Stimulated activated CD4-positive, alpha-beta T cell treated with anti-CD3 and anti-CD28 coated beads, Interleukin-1b, Interleukin-23, amount 100 ng/mL, for 48 hours (primary cell): ENCODE measurements around the gene IGDCC3.
"Not testable (repeated sequence)": the region's sequence is repeated elsewhere in the genome, so short reads cannot be mapped to it uniquely, and the experiment has no call there.

Experiments used
- DNase-seq: peaks from one replicate; pipeline ENCODE4 v3.0.0-alpha.2; 2020

The IGDCC3 gene

GRCh38 chr15:65368302-65369211, 9.2 kb downstream of the IGDCC3 start:
- no peak for DNase-seq

DNA sequence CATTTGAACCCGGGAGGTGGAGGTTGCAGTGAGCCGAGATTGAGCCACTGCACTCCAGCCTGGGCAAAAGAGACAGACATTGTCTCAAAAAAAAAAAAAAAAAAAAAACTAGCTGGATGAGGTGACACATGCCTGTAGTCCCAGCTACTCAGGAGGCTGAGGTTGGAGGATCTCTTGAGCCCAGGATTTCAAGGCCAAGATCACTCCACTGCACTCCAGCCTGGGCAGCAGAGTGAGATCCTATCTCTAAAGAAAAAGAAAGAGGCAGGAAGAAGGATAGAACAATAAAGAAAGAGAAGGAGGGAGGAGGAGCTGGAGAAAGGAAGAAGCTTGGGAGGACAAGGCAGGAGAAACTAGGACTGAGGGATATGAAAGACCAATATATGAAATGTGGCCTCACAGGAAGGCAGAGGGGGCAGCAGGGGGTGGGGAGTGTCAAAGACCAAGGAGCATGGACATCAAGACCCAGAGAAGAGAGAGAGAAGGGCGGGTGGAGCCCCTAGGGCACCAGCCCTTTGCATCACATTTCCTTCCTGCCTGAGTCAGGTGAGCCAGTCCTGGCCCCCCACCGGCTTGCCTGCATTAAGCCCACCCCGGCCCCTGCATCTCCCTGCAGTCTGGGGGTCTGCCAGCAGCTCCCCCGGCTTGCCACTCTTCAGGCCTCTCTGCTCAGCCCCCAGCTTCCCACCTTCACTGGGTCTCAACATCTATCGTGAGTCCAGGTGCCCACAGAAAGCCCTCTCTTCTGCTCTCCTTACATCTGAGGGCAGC, 11.5 kb downstream of the IGDCC3 start:
- DNase-seq = no peak

DNA sequence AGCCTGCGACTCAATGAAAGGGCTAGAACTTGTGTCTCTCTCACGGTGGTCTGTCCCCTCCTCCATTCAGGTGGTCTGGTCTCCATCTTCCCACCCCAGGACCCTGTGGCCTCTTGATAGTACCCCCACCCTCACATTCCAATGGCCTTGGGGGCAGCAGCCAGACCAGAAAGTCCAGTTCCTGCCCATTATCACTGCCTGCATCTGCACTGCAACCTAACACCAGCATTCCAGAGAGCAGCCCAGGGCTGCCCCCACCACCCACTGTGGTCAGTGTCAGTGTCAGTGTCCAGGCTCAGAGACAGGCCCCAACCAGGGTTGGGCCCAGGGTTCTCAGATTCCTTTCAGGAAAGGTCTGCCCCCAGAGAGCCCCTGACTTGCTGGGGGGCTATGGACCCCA, 12.6 kb downstream of the IGDCC3 start:
- no peak for DNase-seq

DNA sequence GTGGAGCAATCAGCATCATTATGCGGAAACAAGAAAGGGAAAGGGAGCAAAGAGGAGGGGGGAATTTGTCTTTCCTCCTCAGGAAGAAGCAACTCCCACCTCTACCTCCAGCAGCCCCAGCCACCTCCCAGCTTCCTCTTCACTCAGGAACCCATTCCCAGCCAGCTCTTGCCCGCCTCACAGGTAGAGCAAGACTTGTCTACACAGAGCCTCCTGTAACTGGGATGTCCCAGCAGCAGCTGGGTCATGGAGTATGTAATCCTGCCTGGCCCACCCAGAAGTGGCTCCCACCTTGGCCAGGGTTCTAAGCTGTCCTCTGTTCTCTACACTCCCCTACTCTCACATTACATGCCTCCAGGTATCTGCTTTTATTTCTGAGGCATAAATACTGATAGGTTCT, 14.0 kb downstream of the IGDCC3 start:
- DNase-seq = no peak

DNA sequence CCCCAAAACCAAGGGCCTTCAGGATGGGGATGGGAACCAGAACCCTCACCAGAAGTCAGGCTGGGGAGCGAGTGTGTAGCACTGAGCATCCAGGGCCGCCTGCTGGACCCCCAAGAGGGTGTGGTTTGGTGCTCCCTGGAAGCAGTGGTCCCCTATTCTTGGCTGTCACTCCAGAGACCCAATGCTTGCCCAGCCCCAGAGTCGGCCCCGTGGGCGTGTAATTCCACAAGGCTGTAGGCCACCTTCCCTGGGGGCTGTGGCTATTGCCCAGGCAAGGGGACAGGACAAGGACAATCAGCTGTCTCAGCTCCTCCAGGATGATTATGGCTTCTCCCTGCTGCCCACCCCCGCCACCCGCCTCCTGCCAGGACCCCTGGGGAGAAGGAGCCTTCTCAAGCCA, 14.5 kb downstream of the IGDCC3 start:
- no peak for DNase-seq

GRCh38 chr15:65362491-65362890, 15.3 kb downstream of the IGDCC3 start:
- DNase-seq = no peak

- DNase-seq = no peak
Observed at GRCh38 chr15:65361708-65362459, 15.9 kb downstream of the IGDCC3 start.

- DNase-seq = no peak
Observed at GRCh38 chr15:65360506-65360905, 17.3 kb downstream of the IGDCC3 start.

- DNase-seq = no peak
Observed at GRCh38 chr15:65355988-65356353, 21.8 kb downstream of the IGDCC3 start.

GRCh38 chr15:65355173-65355987, 22.4 kb downstream of the IGDCC3 start:
- no peak for DNase-seq

DNA sequence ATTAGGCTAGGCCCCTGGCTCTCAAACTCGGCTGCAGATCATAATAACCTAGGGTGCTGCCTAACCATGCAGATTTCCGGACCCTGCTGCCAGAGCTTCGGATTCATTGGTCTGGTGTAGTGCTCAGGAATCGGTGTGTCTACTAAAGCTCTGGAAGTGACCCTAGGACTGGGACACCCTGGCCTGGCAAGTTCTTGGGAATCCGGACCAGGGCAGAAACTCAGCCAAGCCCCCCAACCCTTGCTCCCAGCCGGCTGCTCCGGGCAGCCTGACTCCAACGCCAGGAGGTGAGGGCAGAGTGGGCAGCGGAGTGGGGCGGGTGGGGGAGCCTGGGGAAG, 23.0 kb downstream of the IGDCC3 start:
- DNase-seq = no peak

GRCh38 chr15:65351972-65352371, 25.8 kb downstream of the IGDCC3 start:
- DNase-seq = not testable (repeated sequence)

DNA sequence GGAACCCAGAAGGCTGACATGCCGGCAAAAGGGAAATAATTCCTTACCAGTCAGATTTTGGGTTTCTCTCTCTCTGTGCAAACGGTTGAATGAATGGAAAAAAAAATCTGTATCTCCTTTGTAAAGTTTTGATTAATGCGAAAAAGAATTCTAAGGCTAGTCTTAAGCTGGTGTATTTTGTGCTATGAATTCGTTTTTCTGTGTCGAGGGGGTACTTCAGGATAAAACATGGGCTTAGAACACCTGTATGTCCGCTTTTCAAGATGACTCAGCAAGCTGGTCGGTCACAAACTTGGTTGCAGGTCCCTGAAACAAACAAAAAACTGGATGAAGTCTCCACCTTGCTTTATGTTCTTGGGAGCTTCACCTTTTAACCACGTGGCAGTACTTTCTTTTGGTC, 28.5 kb downstream of the IGDCC3 start:
- no peak for DNase-seq

DNA sequence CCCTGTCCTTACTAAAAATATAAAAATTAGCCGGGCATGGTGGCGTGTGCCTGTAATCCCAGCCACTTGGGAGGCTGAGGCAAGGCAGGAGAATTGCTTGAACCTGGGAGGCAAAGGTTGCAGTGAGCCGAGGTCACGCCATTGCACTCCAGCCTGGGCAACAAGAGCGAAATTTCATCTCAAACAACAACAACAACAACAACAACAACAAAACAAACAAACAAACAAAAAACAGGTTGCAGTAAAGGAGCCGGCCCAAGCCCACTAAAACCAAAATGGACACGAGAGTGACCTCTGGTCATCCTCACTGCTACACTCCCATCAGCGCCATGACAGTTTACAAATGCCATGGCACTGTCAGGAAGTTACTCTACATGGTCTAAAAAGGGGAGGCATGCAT, 30.0 kb downstream of the IGDCC3 start:
- DNase-seq = not testable (repeated sequence)

- no peak for DNase-seq
Observed at GRCh38 chr15:65346856-65347598, 30.8 kb downstream of the IGDCC3 start.

DNA sequence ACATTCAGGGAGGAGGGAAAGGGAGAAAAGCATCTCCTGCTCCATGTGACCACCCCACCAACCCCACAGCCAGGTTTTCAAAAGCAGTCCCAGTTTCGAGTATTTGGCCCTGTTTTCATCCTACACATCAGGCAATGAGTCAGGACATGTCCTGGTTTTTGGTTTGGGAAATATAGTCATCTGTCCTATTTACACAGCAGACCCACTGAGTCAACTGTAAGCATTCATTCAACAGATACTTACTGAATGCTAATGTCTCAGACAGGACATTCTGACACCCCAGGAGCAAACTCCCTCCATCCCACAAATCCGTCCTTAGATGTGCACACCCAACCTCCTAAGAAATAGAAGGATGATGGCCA, 32.9 kb downstream of the IGDCC3 start:
- DNase-seq = no peak

DNA sequence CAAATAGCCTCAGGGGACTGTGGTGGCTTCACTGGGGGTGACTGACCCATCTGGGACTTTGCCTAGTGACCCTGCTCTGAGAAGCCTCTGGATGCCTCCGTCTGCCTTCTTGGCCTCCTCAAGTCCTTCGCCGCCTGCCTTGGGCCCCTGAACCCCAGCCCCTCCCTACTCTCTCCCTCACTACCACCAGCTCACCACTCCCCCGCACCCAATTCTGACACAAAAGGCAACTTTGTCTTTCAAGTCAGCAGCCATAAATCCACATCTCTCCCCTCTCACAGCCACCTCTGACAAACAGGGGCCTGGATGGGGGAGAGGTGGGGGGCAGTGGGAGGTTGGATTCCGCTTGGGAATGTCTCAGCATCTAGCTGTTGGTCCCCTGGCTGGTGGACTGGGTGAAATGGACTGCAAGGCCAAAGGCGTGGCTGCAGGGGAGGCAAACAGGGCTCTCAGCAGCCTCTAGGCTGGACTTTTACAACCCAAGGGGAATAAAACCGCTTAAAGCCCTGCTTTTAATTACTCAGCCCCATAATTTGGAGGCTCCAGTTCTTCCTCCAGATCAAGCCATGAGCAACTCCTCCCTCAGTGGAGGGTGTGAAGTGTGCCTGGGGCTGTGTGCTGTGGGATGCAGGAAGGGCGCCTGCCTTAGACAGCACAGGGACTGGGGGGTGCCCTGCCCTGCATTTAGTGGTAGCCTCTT, 33.4 kb downstream of the IGDCC3 start:
- no peak for DNase-seq

- no peak for DNase-seq
Observed at GRCh38 chr15:65343374-65343981, 34.3 kb downstream of the IGDCC3 start.

DNA sequence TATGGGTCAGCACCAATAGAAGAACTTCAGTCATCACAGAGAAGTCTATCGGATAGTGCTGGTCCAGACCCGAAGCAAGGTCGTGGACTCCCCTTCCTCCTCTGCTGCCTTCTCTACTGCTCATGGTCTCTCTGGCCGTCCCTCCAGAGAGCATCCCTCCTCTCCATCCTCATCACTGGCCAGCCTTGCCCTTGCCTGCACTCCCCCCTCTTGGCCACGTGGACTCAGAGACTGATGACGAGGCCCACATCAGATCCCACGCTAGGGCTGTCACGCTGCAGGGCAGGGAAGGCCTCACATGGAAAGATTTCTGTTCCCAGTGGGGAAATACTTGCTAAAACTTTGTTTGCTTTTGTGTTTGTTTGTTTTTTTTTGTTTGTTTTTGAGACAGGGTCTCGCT, 35.3 kb downstream of the IGDCC3 start:
- DNase-seq = no peak

GRCh38 chr15:65339920-65340319, 37.9 kb downstream of the IGDCC3 start:
- no peak for DNase-seq

DNA sequence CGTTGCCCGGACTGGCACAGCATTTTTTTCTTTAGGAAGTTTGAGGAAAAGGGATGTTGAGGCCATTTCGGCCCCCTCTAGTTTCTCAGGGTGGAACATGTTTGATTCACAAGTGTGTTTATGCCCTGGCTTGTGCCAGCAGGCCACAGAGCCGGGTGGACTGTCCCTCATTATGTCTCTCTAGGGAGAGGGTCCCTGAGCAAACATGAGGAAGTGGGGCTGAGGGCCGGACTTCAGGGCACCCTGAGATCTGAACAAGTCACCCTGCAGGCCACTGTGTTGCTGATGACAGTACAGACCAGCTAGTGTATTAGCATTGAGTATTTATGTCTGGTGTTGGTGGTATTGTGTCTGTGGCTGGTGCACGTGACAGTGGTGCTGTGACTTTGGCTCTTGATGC, 38.4 kb downstream of the IGDCC3 start:
- no peak for DNase-seq
